Lower leg skin (tissue), 4 donors: ENCODE measurements around the gene CDK16. TPM values are rescaled to one million over a fixed set of nuclear protein-coding genes. Genes with fewer than 3 reads are reported as not detected.

Experiments used
- DNase-seq, 2 donors: peaks; one replicate each; pipeline ENCODE4 v3.0.0-alpha.2; 2019; ENCODE audit warnings: low spot score in 2 of 2
- H3K4me3 ChIP-seq: fragments of 200-600 bp; sonication (generic); 2 replicates; pipeline ENCODE4 v1.5.1; 2017; ENCODE audit warnings: mild to moderate bottlenecking, low read depth; ENCODE audit not compliant: poor library complexity, severe bottlenecking
- CTCF ChIP-seq, 3 donors: fragments of 450-650 bp; IDR thresholded peaks; one replicate each; pipeline ENCODE4 v1.5.1; 2016; ENCODE audit warnings: antibody characterized with exemption in 3 of 3, mild to moderate bottlenecking in 3 of 3, moderate library complexity in 2 of 3
- POLR2A ChIP-seq, 2 donors: fragments of 450-650 bp; IDR thresholded peaks; one replicate each; pipeline ENCODE4 v1.6.1; 2016 to 2017; ENCODE audit warnings: antibody characterized with exemption in 2 of 2, mild to moderate bottlenecking in 1 of 2, moderate library complexity in 1 of 2
- WGBS, 2 donors: methylation state at CpG; one replicate each; pipeline ENCODE4 v1.1.5; 2018; 5-methylcytosine and 5-hydroxymethylcytosine counted together
- intact Hi-C: fragments of 100-400 bp; cut with DNase I; formaldehyde crosslinking; loops from one replicate; pipeline ENCODE4 v1.15.0; 2023; ENCODE audit warnings: low total_unique reads
- total RNA-seq, 4 donors: library from RNA; depleted of rRNA; stranded (reverse); fragments of >200 nt; gene quantifications; one replicate each; pipeline ENCODE4 v1.1.0, GENCODE V29; 2016

CDK16 gene
- total RNA-seq, 4 donors from 2014 or later, result 57.7 to 98.0 (median 73.5) TPM

GRCh38 chrX:47180346-47180745, 38.1 kb upstream of the CDK16 start:
- DNase-seq, result no peak
- H3K4me3 ChIP-seq, result no peak overlapping the region
- intact Hi-C loops, result no loop called here
- TF ChIP-seq CTCF (IDR thresholded peaks at IDR 0.05) (no peak), POLR2A (IDR thresholded peaks at IDR 0.05) (no peak)
- 86 to 97% methylated on average over 7 to 8 of the region's 8 CpGs for WGBS, 2 donors

GRCh38 chrX:47181301-47181700, 37.2 kb upstream of the CDK16 start:
- no peak overlapping the region for H3K4me3 ChIP-seq
- 92 to 100% methylated on average over 7 to 10 of the region's 10 CpGs for whole genome bisulfite sequencing, 2 donors
- intact Hi-C loops, result no loop called here

GRCh38 chrX:47182106-47182700, 36.3 kb upstream of the CDK16 start:
- TF ChIP-seq POLR2A (IDR thresholded peaks at IDR 0.05) (no peak), CTCF (IDR thresholded peaks at IDR 0.05) (no peak)
- no peak for DNase-seq
- no peak overlapping the region for H3K4me3 ChIP-seq
- WGBS, 2 donors, result 88 to 93% methylated on average over 7 to 9 of the region's 9 CpGs
- intact Hi-C loops, result no loop called here

More at GRCh38 chrX:47181301-47181700, 37.2 kb upstream of the CDK16 start:
- no peak for DNase-seq
- no peak for TF ChIP-seq CTCF (IDR thresholded peaks at IDR 0.05)
- TF ChIP-seq POLR2A (IDR thresholded peaks at IDR 0.05), result no peak

GRCh38 chrX:47184486-47184885, 34.0 kb upstream of the CDK16 start:
- intact Hi-C loops, result no loop called here
- WGBS, 2 donors, result 81 to 84% methylated on average over 4 of the region's 4 CpGs
- no peak for TF ChIP-seq CTCF (IDR thresholded peaks at IDR 0.05)
- no peak overlapping the region for H3K4me3 ChIP-seq
- DNase-seq, result no peak

- WGBS, 2 donors, result 85 to 91% methylated on average over 6 to 17 of the region's 17 CpGs
- H3K4me3 ChIP-seq, result no peak overlapping the region
- no peak for DNase-seq
- intact Hi-C loops, result no loop called here
- no peak for TF ChIP-seq CTCF (IDR thresholded peaks at IDR 0.05)
- TF ChIP-seq POLR2A (IDR thresholded peaks at IDR 0.05), result no peak
Observed at GRCh38 chrX:47185241-47185640, 33.2 kb upstream of the CDK16 start.
